ENCODE data around the gene RMRP.

Gene RMRP

DNA sequence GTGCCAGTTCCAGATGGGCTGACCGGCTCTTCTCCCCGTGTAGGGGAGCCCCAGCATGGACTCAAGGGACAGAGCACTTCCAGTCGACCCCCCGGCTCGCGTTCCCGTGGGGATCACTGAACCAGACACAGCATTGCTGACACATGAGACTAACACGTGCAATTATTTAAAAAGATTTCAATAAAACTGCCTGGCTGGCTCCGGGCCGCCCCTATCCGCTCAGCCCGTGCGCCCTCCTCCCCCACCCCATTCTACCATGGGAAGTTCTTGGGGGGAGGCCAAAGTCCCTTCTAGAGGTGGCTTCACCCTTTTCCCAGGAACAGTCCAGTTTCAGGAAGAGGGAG is 48.0 kb downstream of the RMRP start:
- DNase-seq (ENCODE audit: low read depth) = no peak

DNA sequence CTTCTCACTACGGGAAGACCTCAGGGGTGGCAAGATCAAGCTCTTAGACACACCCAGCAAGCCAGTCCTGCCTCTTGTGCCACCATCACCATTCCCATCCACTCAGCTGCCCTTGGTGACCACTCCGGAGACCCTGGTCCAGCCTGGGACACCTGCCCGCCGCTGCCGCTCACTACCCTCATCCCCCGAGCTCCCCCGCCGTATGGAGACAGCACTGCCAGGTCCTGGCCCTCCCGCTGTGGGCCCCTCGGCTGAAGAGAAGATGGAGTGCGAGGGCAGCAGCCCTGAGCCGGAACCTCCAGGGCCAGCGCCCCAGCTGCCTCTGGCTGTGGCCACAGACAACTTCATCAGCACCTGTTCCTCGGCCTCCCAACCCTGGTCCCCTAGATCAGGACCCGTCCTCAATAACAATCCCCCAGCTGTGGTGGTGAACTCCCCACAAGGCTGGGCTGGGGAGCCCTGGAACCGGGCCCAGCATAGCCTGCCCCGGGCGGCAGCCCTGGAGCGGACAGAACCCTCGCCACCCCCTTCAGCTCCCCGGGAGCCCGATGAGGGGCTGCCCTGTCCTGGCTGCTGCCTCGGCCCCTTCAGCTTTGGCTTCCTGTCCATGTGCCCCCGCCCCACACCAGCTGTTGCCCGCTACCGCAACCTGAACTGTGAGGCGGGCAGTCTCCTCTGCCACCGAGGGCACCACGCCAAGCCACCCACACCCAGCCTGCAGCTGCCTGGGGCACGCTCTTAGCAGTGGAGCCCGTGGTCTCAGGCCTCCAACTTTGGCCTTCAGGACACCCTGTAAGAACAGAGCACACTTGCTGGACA is 48.6 kb downstream of the RMRP start:
- no peak for DNase-seq (ENCODE audit: low read depth)

DNA sequence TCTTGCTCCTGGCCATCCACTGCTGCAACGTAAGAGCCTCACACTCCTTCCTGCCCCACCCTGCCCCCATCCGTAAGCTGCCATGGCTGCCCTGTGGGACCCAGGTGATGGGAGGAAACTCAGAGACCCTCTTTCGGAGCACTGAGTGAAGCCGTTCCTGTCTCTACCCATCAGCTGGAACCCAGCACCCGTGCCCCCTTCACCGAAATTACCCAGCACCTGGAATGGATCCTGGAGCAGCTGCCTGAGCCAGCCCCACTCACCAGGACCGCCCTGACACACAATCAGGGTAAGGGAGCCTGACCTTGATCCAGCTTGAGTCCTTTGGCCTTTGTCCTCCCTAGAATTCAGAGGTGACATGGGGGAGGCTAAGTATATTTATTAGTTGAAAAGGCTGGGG is 49.6 kb downstream of the RMRP start:
- DNase-seq (ENCODE audit: low read depth) = no peak

Measured in stimulated activated CD8-positive, alpha-beta memory T cell treated with anti-CD3 and anti-CD28 coated beads, Interleukin-12 subunit alpha, Interleukin-12 subunit beta, amount 100 ng/mL, for 1 hour (primary cell).